ENCODE data around the gene SLCO1A2.

- TF ChIP-seq CTCF (IDR thresholded peaks at IDR 0.05; ENCODE audit: borderline replicate concordance, extremely low read depth, low read length, poor library complexity, severe bottlenecking), result no peak
- TF ChIP-seq EZH2 (IDR thresholded peaks at IDR 0.05; ENCODE audit: borderline replicate concordance, low read depth, low read length, severe bottlenecking), result no peak
Observed at GRCh38 chr12:21336656-21337055, 1.9 kb upstream of the SLCO1A2 start.

Measured in DND-41 (cell line).